BE2C (cell line): ENCODE results near the gene CEP57.

ENCODE experiments used
- DNase-seq: peaks from one replicate; pipeline ENCODE4 v3.0.0-alpha.2; 2020
- H3K27me3 ChIP-seq: fragments of 250-450 bp; sonication (Bioruptor Pico); 2 replicates; pipeline ENCODE4 v1.5.1; 2020; ENCODE audit warnings: mild to moderate bottlenecking
- H3K36me3 ChIP-seq: fragments of 250-450 bp; sonication (Bioruptor Pico); 2 replicates; pipeline ENCODE4 v1.5.1; 2020; ENCODE audit warnings: mild to moderate bottlenecking
- H3K4me1 ChIP-seq: fragments of 250-450 bp; sonication (Bioruptor Pico); 2 replicates; pipeline ENCODE4 v1.5.1; 2020
- H3K4me3 ChIP-seq: 2 replicates; pipeline ENCODE4 v1.5.1; 2011; ENCODE audit warnings: low read depth, low read length
- H3K9me3 ChIP-seq: fragments of 250-450 bp; sonication (Bioruptor Pico); 2 replicates; pipeline ENCODE4 v1.5.1; 2020
- TF ChIP-seq, protein P1 (sequence below): IDR thresholded peaks from 2 replicates; pipeline ENCODE4 v1.5.1; 2012; ENCODE audit warnings: mild to moderate bottlenecking, low read depth, low read length

CEP57 gene

DNA sequence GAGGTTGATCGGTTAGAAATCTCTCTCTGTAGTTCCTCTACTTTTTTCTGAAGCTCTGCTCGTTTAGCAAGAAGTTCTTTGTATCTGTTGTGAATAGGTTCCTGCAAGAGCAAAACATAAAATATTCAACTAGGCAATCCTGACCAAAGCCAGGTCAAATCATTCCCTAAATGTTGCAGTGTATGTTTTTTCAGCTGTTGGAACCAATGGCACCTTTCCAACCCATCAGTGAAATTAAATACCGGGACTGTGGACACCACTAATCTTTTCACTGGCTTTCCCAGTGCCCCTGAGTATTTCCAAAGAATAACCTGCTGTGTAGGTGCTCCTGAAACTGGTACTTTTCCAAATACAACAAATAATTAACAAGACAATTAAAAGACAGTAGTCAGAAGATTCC, 45.1 kb downstream of the CEP57 start:
- Histone ChIP-seq H3K4me1 (no peaks in the 10 kb centered on the region), H3K36me3 (peaks cover 65% of the 10 kb centered on the region), H3K27me3 (no peaks in the 10 kb centered on the region), H3K9me3 (no peaks in the 10 kb centered on the region), H3K4me3 (no peak overlapping the region)
- DNase-seq: no peak
- TF ChIP-seq, protein P1, sequence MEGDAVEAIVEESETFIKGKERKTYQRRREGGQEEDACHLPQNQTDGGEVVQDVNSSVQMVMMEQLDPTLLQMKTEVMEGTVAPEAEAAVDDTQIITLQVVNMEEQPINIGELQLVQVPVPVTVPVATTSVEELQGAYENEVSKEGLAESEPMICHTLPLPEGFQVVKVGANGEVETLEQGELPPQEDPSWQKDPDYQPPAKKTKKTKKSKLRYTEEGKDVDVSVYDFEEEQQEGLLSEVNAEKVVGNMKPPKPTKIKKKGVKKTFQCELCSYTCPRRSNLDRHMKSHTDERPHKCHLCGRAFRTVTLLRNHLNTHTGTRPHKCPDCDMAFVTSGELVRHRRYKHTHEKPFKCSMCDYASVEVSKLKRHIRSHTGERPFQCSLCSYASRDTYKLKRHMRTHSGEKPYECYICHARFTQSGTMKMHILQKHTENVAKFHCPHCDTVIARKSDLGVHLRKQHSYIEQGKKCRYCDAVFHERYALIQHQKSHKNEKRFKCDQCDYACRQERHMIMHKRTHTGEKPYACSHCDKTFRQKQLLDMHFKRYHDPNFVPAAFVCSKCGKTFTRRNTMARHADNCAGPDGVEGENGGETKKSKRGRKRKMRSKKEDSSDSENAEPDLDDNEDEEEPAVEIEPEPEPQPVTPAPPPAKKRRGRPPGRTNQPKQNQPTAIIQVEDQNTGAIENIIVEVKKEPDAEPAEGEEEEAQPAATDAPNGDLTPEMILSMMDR: no peak

DNA sequence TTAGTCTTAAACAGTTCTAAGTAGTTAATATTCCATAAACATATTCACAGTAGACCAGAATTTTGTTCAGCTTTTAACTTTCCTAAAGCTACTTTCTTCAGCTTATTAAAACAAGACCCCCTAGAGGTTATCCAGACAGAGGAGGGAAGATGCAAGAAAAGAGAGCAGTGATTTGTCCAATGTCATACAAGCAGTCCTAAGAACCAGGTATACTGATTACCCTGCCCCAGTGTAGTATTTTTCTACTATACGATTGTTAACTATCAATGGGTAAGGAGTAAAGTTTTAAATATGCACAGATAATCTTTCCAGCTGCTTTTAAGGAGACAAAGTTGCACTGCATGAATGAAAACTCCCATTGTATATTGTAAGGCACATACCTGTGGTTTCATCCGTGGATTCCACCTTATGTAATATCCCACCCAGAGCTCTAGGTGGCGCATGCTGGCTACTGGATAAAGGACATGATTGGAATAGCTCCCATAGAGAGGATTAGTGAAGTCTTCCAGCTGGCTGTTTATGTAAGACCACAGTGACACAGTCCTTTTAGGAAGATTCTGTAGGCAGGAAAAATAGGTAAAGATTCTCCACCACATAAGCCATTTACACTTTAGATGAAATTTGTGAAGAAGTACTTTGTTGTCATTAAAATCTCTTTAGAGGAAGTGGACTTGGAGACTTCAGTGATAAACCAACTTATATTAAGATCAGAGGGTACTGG, 45.6 kb downstream of the CEP57 start:
- Histone ChIP-seq H3K27me3 (no peaks in the 10 kb centered on the region), H3K4me1 (no peaks in the 10 kb centered on the region), H3K4me3 (no peak overlapping the region), H3K36me3 (peaks cover 62% of the 10 kb centered on the region), H3K9me3 (no peaks in the 10 kb centered on the region)
- TF ChIP-seq, protein P1: peak; percentile 99
- DNase-seq: peak; percentile 71

DNA sequence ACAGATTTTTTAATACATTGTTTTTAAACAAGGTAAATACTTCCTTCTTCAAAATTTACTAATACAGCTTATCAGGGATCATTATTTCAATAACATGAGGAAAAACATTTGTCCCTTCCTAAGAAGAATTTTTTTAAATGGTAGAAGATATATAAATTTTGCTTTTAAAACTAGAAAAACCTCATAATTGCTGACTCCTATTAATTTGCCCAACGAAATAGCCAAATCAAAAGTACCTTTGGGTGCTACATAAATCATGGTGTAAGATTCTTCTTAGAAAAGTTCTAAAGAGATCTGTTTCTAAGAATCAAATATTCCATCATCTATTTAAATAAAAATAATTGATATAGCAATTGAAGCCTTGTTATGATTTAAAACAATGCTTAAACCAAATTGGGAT, 54.9 kb downstream of the CEP57 start:
- Histone ChIP-seq H3K36me3 (peaks cover 34% of the 10 kb centered on the region), H3K27me3 (no peaks in the 10 kb centered on the region), H3K4me3 (no peak overlapping the region), H3K9me3 (no peaks in the 10 kb centered on the region), H3K4me1 (no peaks in the 10 kb centered on the region)
- DNase-seq: no peak
- TF ChIP-seq, protein P1: no peak

DNA sequence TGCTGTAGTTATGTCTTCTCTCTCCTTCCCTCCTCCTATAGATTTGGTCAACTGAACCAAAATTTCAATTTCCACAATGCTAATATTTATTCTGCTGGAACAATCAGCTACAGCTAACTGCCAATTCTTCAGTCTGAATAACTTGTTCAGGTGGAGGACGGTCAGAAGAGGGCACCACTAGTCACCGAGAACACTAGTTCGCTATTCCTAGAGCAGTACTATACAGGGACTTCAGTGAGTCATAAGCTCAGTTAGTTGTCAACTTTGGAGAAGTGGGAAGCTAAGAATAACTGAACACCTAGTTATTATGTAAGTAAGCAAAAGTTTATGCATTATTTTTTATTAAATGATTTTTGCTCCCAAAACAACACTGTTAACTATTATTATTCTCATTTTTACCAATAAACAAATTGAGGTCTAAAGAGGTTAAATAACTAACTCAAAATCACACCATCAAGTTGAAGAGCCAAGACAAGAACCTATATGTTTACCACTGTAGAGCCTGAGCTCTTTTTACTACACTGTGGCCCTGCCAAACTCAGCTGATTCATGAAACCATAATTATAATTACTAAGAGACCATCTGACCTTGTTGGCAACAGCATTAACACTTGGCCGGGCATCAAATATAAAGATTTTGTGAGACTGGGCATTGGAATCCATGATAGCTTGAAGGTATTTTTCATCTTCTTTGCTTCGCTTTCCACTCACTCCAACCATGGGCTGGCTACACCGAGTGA, 59.0 kb downstream of the CEP57 start:
- Histone ChIP-seq H3K36me3 (peaks cover 29% of the 10 kb centered on the region), H3K9me3 (no peaks in the 10 kb centered on the region), H3K4me1 (no peaks in the 10 kb centered on the region), H3K27me3 (no peaks in the 10 kb centered on the region), H3K4me3 (no peak overlapping the region)
- TF ChIP-seq, protein P1: peak; percentile 70
- peak; percentile 54 for DNase-seq

DNA sequence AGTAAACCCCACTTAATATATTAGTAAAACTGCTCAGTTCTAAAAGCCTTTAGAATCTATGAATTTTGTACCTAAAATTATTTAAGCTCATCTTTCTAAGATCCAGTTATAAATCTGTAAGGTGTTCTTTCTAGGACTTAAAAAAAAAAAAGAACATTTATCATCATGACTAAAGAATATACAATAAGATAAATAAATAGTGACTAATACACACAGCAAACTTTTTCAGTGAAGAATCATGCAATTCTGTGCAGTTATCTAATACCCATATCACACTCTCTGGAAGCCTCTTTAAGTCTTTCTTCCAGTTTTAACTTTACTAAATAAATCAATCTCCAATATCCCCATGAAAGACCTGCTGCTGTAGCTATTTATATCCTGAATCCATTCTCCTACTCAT, 59.8 kb downstream of the CEP57 start:
- no peaks in the 10 kb centered on the region for H3K27me3 ChIP-seq
- TF ChIP-seq, protein P1: no peak
- no peaks in the 10 kb centered on the region for H3K4me1 ChIP-seq
- peaks cover 21% of the 10 kb centered on the region for H3K36me3 ChIP-seq
- H3K9me3 ChIP-seq: no peaks in the 10 kb centered on the region
- no peak overlapping the region for H3K4me3 ChIP-seq
- no peak for DNase-seq

DNA sequence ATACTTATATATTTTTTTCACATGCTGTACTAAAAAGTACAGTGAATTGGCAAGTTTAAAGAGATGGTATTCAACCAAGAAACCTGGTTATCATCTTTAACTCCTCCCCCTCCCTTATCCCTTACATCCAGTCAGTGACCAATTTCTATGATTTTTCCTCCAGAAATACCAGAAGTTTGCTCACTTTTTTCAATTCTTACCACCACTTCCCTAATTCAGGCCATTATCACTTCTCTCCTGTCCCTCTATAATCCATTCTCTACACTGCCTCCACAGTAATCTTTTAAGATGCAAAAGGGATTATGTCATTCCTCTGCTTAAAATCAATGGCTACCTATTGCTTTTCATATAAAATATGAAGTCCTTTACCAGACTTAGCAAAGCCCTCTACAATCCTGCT, 62.8 kb downstream of the CEP57 start:
- H3K27me3 ChIP-seq: no peaks in the 10 kb centered on the region
- H3K9me3 ChIP-seq: no peaks in the 10 kb centered on the region

More for the DNA sequence above, 62.8 kb downstream of the CEP57 start:
- Histone ChIP-seq H3K4me1 (no peaks in the 10 kb centered on the region), H3K36me3 (peaks cover 6% of the 10 kb centered on the region; the same call in 1 of the 2 replicates), H3K4me3 (no peak overlapping the region)
- DNase-seq: no peak
- TF ChIP-seq, protein P1: no peak
